OCI-LY7 (cell line): ENCODE data around the gene LRRD1. TPM values are rescaled to one million over a fixed set of nuclear protein-coding genes. Genes with fewer than 3 reads are reported as not detected.

Source experiments
- BruUV-seq: library from RNA; stranded (reverse); fragments of 400-500 nt; replicated peaks from 2 replicates; lab custom pipeline; 2021; lab: Mats Ljungman, UMichigan
- CTCF ChIA-PET: fragments of 300-600 bp; sonication (Branson Sonifier 250); formaldehyde crosslinking; loops from one replicate; lab custom pipeline; 2022; ENCODE audit warnings: antibody characterized with exemption; ENCODE audit not compliant: unreplicated experiment; lab: Charles Lee
- POLR2A ChIA-PET: fragments of 300-600 bp; sonication (Branson Sonifier 250); formaldehyde crosslinking; loops from one replicate; lab custom pipeline; 2022; ENCODE audit warnings: antibody characterized with exemption; lab: Charles Lee
- DNase-seq: peaks from one replicate; pipeline ENCODE4 v3.0.0-alpha.2; 2015; ENCODE audit warnings: low spot score
- H2AFZ ChIP-seq: fragments of 200-600 bp; sonication (generic), shearing (Covaris generic); 2 replicates; pipeline ENCODE4 v1.6.1; 2014; ENCODE audit warnings: mild to moderate bottlenecking, antibody characterized with exemption, low read length, moderate library complexity
- H3K27ac ChIP-seq: fragments of 200-600 bp; sonication (generic); 2 replicates; pipeline ENCODE4 v1.5.1; 2014; ENCODE audit warnings: mixed run types, low read depth, mild to moderate bottlenecking, moderate library complexity, low read length, inconsistent platforms; ENCODE audit not compliant: poor library complexity, severe bottlenecking
- H3K36me3 ChIP-seq: fragments of 200-600 bp; sonication (generic); 2 replicates; pipeline ENCODE4 v1.6.1; 2014; ENCODE audit warnings: mild to moderate bottlenecking, antibody characterized with exemption, low read length, moderate library complexity, mixed read lengths; ENCODE audit not compliant: insufficient read depth
- H3K4me1 ChIP-seq: fragments of 200-600 bp; sonication (generic); 2 replicates; pipeline ENCODE4 v1.5.1; 2014; ENCODE audit warnings: mild to moderate bottlenecking, low read length; ENCODE audit not compliant: insufficient read depth, poor library complexity, severe bottlenecking
- H3K4me2 ChIP-seq: fragments of 200-600 bp; sonication (generic); 2 replicates; pipeline ENCODE4 v1.6.1; 2014; ENCODE audit warnings: mild to moderate bottlenecking, low read length
- H3K4me3 ChIP-seq: fragments of 200-600 bp; sonication (generic); 2 replicates; pipeline ENCODE4 v1.5.1; 2014; ENCODE audit warnings: mild to moderate bottlenecking, low read depth, low read length; ENCODE audit not compliant: poor library complexity, severe bottlenecking
- H3K79me2 ChIP-seq: fragments of 200-600 bp; sonication (generic); 2 replicates; pipeline ENCODE4 v1.6.1; 2016; ENCODE audit warnings: low read depth, mild to moderate bottlenecking, low read length, moderate library complexity, mixed read lengths; ENCODE audit not compliant: insufficient read depth
- H3K9me2 ChIP-seq: fragments of 200-600 bp; sonication (generic); 2 replicates; pipeline ENCODE4 v1.6.1; 2016; ENCODE audit warnings: mild to moderate bottlenecking, low read length, mixed read lengths; ENCODE audit not compliant: insufficient read depth
- H3K9me3 ChIP-seq: fragments of 200-600 bp; sonication (generic); 2 replicates; pipeline ENCODE4 v1.6.1; 2014; ENCODE audit warnings: mild to moderate bottlenecking, mixed run types, low read length, mixed read lengths
- H4K20me1 ChIP-seq: fragments of 200-600 bp; sonication (generic); 2 replicates; pipeline ENCODE4 v1.6.1; 2014; ENCODE audit warnings: mild to moderate bottlenecking, antibody characterized with exemption, low read length, moderate library complexity, mixed read lengths; ENCODE audit not compliant: insufficient read depth
- CTCF ChIP-seq: fragments of 200-600 bp; sonication (generic); conservative IDR thresholded peaks from 2 replicates; pipeline ENCODE4 v1.5.1; 2014; ENCODE audit warnings: mild to moderate bottlenecking, antibody characterized with exemption, low read length, moderate library complexity, mixed read lengths
- EZH2phosphoT487 ChIP-seq: fragments of 200-600 bp; sonication (generic); IDR thresholded peaks from 2 replicates; pipeline ENCODE4 v1.6.1; 2018; ENCODE audit warnings: low read depth, borderline replicate concordance, mild to moderate bottlenecking, mixed run types, antibody characterized with exemption, low read length, moderate library complexity, mixed read lengths
- intact Hi-C: fragments of 100-400 bp; cut with micrococcal nuclease; formaldehyde crosslinking; loops from one replicate; pipeline ENCODE4 v1.10.0; 2022; ENCODE audit not compliant: unreplicated experiment
- microRNA-seq: library from miRNA; unstranded; fragments of <30 nt; microRNA quantifications from one replicate; pipeline ENCODE4 v1.2.0, GENCODE V29; 2022; ENCODE audit warnings: borderline replicate concordance
- small RNA-seq: library from RNA; depleted of rRNA; stranded (forward); fragments of <200 nt; gene quantifications from one replicate; pipeline ENCODE3, GENCODE V24; 2014
- total RNA-seq, 2 experiments: library from RNA; depleted of rRNA in 1 of 2; stranded (reverse); fragments of >200 nt in 1 of 2; shearing (Covaris generic) in 1 of 2; gene quantifications; 2 replicates each; pipeline ENCODE4 v1.2.3, GENCODE V29; 2014 to 2022

Gene LRRD1
- total RNA-seq, 2 experiments from 2014 or later: 0.42 TPM; not detected in 1

- ChIA-PET CTCF (no interaction called here), POLR2A (interaction anchor here (0.6 to 1.8 kb wide), 3 partner anchors 15 to 595 kb away, joined by 3 read pairs; no protein-coding TSS in a partner anchor)
- H3K4me1 ChIP-seq: no peaks in the 10 kb centered on the region
- no peaks in the 10 kb centered on the region for H3K9me3 ChIP-seq
- H3K4me3 ChIP-seq: no peak overlapping the region
- no peak for DNase-seq
- H3K27ac ChIP-seq: no peak overlapping the region
- no peaks in the 10 kb centered on the region for H3K79me2 ChIP-seq
- H4K20me1 ChIP-seq: no peaks in the 10 kb centered on the region
- TF ChIP-seq CTCF: no peak
- TF ChIP-seq EZH2phosphoT487: no peak
- intact Hi-C loops: no loop called here
- peaks cover 69% of the 10 kb centered on the region for H3K36me3 ChIP-seq
- H2AFZ ChIP-seq: no peak overlapping the region
- no TSS peak for BruUV-seq
- H3K9me2 ChIP-seq: no peaks in the 10 kb centered on the region
- H3K4me2 ChIP-seq: no peak overlapping the region
These were observed 78.4 kb downstream of the LRRD1 start for GRCh38 chr7:92100534-92100933.

GRCh38 chr7:92095380-92095779 lies 83.6 kb downstream of the LRRD1 start:
- CTCF ChIA-PET: no interaction called here
- H3K4me1 ChIP-seq: no peaks in the 10 kb centered on the region
- no peak overlapping the region for H3K4me2 ChIP-seq
- H3K36me3 ChIP-seq: peaks cover 61% of the 10 kb centered on the region
- H4K20me1 ChIP-seq: no peaks in the 10 kb centered on the region
- no peaks in the 10 kb centered on the region for H3K9me3 ChIP-seq
- BruUV-seq: no TSS peak
- H3K4me3 ChIP-seq: no peak overlapping the region
- no peaks in the 10 kb centered on the region for H3K79me2 ChIP-seq
- H2AFZ ChIP-seq: no peak overlapping the region
- H3K9me2 ChIP-seq: no peaks in the 10 kb centered on the region
- no peak for DNase-seq
- intact Hi-C loops: no loop called here
- POLR2A ChIA-PET: interaction anchor here (0.9 kb wide), 1 partner anchor 13 kb away, joined by 3 read pairs; no protein-coding TSS in a partner anchor
- TF ChIP-seq EZH2phosphoT487: no peak
- TF ChIP-seq CTCF: no peak
- H3K27ac ChIP-seq: no peak overlapping the region

Small RNAs within 50 kb of the gene (microRNA-seq; reads per million reads assigned to microRNA genes)
- not detected for gene MIR1285-1

Small RNAs within 50 kb of the gene (small RNA-seq; reads per million reads assigned to genes)
- gene MIR1285-1 (not detected), gene RF00019 (not detected)

Other genes starting within 250 kb of the LRRD1 start
- 32.6 and 48.7 TPM in 2 replicates for gene AKAP9, start 238.3 kb downstream of the LRRD1 start, total RNA-seq (2014; rRNA removed; shearing (Covaris generic))
- 38.1 and 43.0 TPM in 2 replicates for gene AKAP9, start 238.3 kb downstream of the LRRD1 start, total RNA-seq (2022)
- 51.7 and 53.4 TPM in 2 replicates for gene CYP51A1, start 44.7 kb downstream of the LRRD1 start, total RNA-seq (2014; rRNA removed; shearing (Covaris generic))
- gene CYP51A1, start 44.7 kb downstream of the LRRD1 start, total RNA-seq (2022): 75.3 and 84.0 TPM in 2 replicates
- gene KRIT1, start 66.8 kb upstream of the LRRD1 start, total RNA-seq (2014; rRNA removed; shearing (Covaris generic)): 35.7 and 50.0 TPM in 2 replicates
- gene KRIT1, start 66.8 kb upstream of the LRRD1 start, total RNA-seq (2022): 44.5 and 44.8 TPM in 2 replicates
- gene ANKIB1, start 66.8 kb upstream of the LRRD1 start, total RNA-seq (2014; rRNA removed; shearing (Covaris generic)): 15.4 and 25.3 TPM in 2 replicates
- gene ANKIB1, start 66.8 kb upstream of the LRRD1 start, total RNA-seq (2022): 42.3 and 51.6 TPM in 2 replicates